DMS79 treated with DMSO at 0.1 percent for 48 hours (cell line): ENCODE data around the gene MRPS25.

Experiments used
- DNase-seq: peaks from one replicate; lab custom pipeline; 2025; lab: John Stamatoyannopoulos, UW

Gene MRPS25

GRCh38 chr3:15081960-15082664 lies 17.0 kb upstream of the MRPS25 start:
- DNase-seq, result no peak

- no peak for DNase-seq
Measured at GRCh38 chr3:15079091-15079490, 14.0 kb upstream of the MRPS25 start.

GRCh38 chr3:15074500-15074899 lies 9.4 kb upstream of the MRPS25 start:
- DNase-seq, result no peak

- DNase-seq, result no peak
Measured at GRCh38 chr3:15071699-15072098, 6.6 kb upstream of the MRPS25 start.

- no peak for DNase-seq
Measured at GRCh38 chr3:15069441-15069840, 4.3 kb upstream of the MRPS25 start.

GRCh38 chr3:15066467-15066866 lies 1.4 kb upstream of the MRPS25 start:
- DNase-seq, result no peak

GRCh38 chr3:15065550-15066007 lies 464 bp upstream of the MRPS25 start:
- no peak for DNase-seq

GRCh38 chr3:15064299-15064834 lies 748 bp downstream of the MRPS25 start:
- peak; percentile 7 for DNase-seq

GRCh38 chr3:15063656-15064286 lies 1.3 kb downstream of the MRPS25 start:
- DNase-seq, result no peak

GRCh38 chr3:15063238-15063637 lies 1.9 kb downstream of the MRPS25 start:
- DNase-seq, result peak; percentile 10

- no peak for DNase-seq
Measured at GRCh38 chr3:15060029-15060428, 5.1 kb downstream of the MRPS25 start.

GRCh38 chr3:15056676-15057404 lies 8.3 kb downstream of the MRPS25 start:
- no peak for DNase-seq

- no peak for DNase-seq
Measured at GRCh38 chr3:15055019-15055557, 10.0 kb downstream of the MRPS25 start.

GRCh38 chr3:15053541-15053940 lies 11.6 kb downstream of the MRPS25 start:
- DNase-seq, result no peak

- DNase-seq, result no peak
Measured at GRCh38 chr3:15052335-15053242, 12.5 kb downstream of the MRPS25 start.

- DNase-seq, result no peak
Measured at GRCh38 chr3:15051531-15051930, 13.6 kb downstream of the MRPS25 start.

GRCh38 chr3:15050405-15051092 lies 14.6 kb downstream of the MRPS25 start:
- no peak for DNase-seq

GRCh38 chr3:15049584-15049983 lies 15.5 kb downstream of the MRPS25 start:
- no peak for DNase-seq

GRCh38 chr3:15045667-15046066 lies 19.4 kb downstream of the MRPS25 start:
- DNase-seq, result no peak

- DNase-seq, result no peak
Measured at GRCh38 chr3:15044326-15044725, 20.8 kb downstream of the MRPS25 start.
